Activated CD4-positive, CD25-positive, alpha-beta regulatory T cell treated with anti-CD3 and anti-CD28 coated beads, Interleukin-2, amount 50 U/mL, for 72 hours (primary cell): ENCODE results near the gene CACNA1C.
"Not testable (repeated sequence)": the region's sequence is repeated elsewhere in the genome, so short reads cannot be mapped to it uniquely, and the experiment has no call there.

Experiments used
- DNase-seq: peaks from one replicate; pipeline ENCODE4 v3.0.0; 2021

CACNA1C gene

GRCh38 chr12:2685620-2686279 lies 633.0 kb downstream of the CACNA1C start:
- not testable (repeated sequence) for DNase-seq

GRCh38 chr12:2686280-2686646 lies 633.5 kb downstream of the CACNA1C start:
- DNase-seq, result no peak

- no peak for DNase-seq
Observed at GRCh38 chr12:2687058-2687457, 634.3 kb downstream of the CACNA1C start.

GRCh38 chr12:2687726-2688125 lies 634.9 kb downstream of the CACNA1C start:
- DNase-seq, result no peak

GRCh38 chr12:2688381-2688931 lies 635.7 kb downstream of the CACNA1C start:
- no peak for DNase-seq

- no peak for DNase-seq
Observed at GRCh38 chr12:2689393-2689792, 636.6 kb downstream of the CACNA1C start.

GRCh38 chr12:2689879-2690278 lies 637.1 kb downstream of the CACNA1C start:
- no peak for DNase-seq

GRCh38 chr12:2690348-2691005 lies 637.7 kb downstream of the CACNA1C start:
- no peak for DNase-seq

- DNase-seq, result no peak
Observed at GRCh38 chr12:2691006-2691344, 638.2 kb downstream of the CACNA1C start.

- peak; percentile 58 for DNase-seq
Observed at GRCh38 chr12:2691345-2692071, 638.7 kb downstream of the CACNA1C start.

- DNase-seq, result no peak
Observed at GRCh38 chr12:2692080-2692479, 639.3 kb downstream of the CACNA1C start.

- DNase-seq, result no peak
Observed at GRCh38 chr12:2693244-2693860, 640.6 kb downstream of the CACNA1C start.

GRCh38 chr12:2693980-2694610 lies 641.3 kb downstream of the CACNA1C start:
- no peak for DNase-seq

GRCh38 chr12:2696136-2696535 lies 643.3 kb downstream of the CACNA1C start:
- no peak for DNase-seq

- DNase-seq, result no peak
Observed at GRCh38 chr12:2697057-2697800, 644.4 kb downstream of the CACNA1C start.

- DNase-seq, result no peak
Observed at GRCh38 chr12:2698566-2698965, 645.8 kb downstream of the CACNA1C start.

- DNase-seq, result no peak
Observed at GRCh38 chr12:2710701-2711100, 657.9 kb downstream of the CACNA1C start.

GRCh38 chr12:2719392-2719791 lies 666.6 kb downstream of the CACNA1C start:
- no peak for DNase-seq

- no peak for DNase-seq
Observed at GRCh38 chr12:2722806-2723205, 670.0 kb downstream of the CACNA1C start.

- DNase-seq, result no peak
Observed at GRCh38 chr12:2732290-2732689, 679.5 kb downstream of the CACNA1C start.

- DNase-seq, result no peak
Observed at GRCh38 chr12:2733493-2734355, 680.9 kb downstream of the CACNA1C start.
